Hematopoietic multipotent progenitor cell treated with erythropoietin and hydrocortisone succinate and interleukin-3 and kit ligand, for 6 days (in vitro differentiated cells): Measurements from ENCODE around the gene ACLY.
A peak's percentile ranks its signal among the peaks of the same experiment; 100 is the strongest.

Experiments used
- DNase-seq: peaks from one replicate; pipeline ENCODE4 v3.0.0-alpha.2; 2015

Gene ACLY

DNA sequence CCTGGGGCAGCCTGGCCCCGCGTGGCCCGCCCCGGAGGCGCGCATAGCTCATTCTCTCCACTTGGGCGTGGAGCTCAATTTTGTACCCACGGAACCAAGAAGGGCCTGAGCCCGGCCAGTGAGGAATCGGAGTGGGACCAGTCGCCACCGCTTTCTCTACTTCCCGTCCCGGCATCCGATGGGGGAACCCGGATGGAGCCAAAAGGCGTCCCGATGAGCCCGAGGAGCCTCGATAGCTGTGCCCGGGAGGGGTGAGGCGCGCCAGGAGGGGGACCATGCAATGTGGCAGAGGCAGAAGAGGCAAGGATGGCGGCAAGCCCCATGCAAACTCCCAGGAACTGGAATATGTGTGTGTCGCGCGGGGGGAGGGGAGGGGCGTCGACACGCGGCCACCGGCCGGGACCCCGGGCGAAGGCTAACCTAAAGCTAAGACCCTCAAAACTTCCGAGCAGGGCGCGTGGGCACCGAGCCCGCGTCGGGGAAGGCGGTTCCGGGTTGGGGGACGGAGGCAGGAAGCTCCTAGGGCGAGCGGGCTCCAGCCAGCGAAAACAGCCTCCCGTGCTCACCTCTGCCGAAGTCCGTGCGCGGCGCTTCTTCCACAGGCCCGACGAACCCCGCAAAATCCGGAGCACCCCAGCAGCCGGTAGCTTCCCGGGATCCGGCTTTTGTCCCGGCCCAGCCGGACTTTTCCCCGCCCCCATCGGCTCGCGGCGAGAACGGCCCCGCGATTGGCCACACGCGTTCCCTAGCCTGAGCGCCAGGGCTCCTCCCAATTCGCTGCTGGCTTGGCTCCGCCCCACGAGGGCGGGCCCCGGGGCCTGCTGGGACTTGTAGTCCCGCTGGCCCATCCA, at the start of gene ACLY:
Gene ACLY, minus strand, starts transcription at position 638 of the 851 bp plus-strand sequence. CDS start 5,078 bp downstream, outside the sequence.
- peak; percentile 98 for DNase-seq

DNA sequence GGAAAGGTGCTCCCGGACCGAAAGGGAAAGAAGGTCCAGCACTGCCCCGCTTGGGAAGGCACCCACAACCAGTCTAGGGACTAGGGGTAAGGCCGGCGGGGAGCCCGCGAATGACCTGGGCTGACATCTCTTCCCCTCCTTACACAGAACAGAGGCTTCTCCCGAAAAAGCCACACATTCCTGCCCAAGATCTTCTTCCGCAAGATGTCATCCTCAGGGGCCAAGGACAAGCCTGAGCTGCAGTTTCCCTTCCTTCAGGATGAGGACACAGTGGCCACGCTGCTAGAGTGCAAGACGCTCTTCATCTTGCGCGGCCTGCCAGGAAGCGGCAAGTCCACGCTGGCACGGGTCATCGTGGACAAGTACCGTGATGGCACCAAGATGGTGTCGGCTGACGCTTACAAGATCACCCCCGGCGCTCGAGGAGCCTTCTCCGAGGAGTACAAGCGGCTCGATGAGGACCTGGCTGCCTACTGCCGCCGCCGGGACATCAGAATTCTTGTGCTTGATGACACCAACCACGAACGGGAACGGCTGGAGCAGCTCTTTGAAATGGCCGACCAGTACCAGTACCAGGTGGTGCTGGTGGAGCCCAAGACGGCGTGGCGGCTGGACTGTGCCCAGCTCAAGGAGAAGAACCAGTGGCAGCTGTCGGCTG, 49.3 kb upstream of the ACLY start:
- no peak for DNase-seq

DNA sequence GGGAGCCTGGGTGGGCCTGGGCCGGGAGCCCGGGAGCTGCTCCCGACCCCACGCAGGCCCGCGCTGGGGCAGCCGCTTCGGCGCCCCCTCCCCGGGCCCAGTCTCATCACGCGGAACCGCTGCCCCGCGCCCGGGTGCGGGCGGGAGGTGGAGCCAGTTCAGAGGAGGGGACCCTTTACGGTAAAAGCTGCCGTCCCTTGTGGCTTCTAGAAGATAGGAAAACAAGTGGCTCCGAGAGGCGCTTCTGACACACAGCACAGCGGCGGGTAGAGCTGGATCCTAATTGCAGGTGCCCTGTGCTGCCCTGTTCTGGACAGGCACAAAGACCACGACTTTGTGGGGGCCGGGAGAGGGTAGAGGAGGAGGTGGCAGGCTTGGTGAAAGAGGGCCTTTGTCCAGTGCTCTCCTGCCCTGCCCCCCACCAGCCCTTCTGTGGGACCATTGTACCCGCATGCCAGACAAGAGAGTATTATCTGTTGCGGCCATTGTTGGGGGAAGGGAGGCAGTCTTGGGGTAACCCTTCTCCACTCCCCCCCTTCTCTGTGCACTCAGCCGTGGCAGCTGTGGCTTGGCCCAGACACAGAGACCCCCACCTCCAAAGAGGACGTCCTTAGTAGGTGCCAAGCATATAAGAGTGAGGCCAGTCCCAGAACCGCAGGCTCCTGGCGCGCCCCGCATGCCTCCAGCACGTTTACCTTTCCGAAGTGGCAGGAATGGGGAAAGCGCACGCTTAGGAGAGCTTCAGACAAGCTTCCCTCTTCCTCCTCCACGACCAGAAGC, 48.6 kb upstream of the ACLY start:
- DNase-seq = peak; percentile 67

DNA sequence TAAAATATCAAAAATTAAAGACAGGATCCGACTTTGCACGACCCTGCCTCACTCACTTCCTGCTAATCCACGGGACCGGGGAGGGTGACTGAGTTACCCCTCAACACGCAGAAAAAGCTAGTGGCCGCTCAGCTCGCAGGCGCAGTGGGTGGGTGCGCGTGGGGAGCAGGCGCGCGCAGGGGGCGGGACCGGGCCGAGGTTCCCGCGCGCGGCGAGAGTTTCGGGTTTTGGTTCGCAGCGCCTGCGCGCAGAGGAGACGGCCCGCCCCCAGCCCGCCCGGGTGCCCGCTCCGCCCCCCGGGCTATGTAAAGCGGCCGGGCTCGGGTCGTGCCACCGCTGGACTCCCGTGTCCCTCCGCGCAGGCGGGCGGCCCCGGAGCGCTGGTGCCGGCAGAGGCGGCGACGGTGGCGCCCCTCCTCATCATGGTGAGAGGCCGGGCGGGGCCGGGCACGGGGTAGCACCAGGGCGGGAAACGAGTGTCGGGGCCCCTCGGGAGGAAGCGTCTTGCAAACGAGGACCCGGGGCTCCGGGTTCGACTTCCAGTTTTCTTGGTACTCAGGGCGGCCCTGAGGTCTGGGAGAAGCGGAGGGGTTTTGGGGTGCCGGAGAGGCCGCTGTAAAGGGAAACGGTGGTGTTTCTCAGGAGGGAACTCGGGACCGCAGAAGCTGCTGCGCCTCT, 47.9 kb upstream of the ACLY start, which contains the start of gene CNP:
Gene CNP, plus strand, starts transcription at position 333 of the 678 bp plus-strand sequence. Its CDS starts 90 bp downstream, at position 423.
- DNase-seq = peak; percentile 95

DNA sequence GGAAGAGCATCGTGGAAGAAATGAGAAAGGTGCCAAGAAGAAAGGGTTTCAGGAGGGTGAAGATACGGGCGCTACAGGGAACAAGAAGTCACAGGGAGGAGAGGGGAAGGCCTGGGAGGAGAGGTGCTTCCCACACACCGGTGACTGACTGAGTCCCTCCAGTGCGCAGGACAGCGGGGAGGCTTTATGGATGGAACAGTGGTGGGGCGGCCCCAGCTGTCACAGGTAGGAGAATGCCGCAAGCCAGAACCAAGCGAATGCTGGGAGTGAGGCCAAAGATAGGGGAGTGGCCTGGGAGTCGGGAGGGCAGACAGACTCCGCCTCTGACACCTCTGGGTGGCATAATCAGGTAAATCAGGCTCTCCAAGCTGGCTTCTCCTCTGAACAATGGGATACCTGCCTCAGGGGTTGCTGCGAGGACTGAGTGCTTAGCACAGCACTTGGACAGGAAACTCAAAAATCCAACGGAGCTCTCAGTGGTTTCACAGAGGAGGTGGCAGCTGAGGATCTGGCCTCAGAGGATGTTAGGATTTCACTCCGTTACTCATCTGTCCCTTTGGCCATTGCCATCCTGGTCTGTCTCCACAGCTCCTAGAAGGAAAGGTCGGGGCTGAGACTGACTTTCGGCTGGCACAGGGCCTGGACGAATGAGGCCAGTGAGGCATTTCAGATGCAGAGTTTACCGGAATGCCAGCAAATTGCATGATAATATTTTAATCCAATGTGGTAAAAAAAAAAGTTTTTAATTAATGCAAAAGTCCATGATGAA, 47.1 kb upstream of the ACLY start:
- DNase-seq = peak; percentile 83

DNA sequence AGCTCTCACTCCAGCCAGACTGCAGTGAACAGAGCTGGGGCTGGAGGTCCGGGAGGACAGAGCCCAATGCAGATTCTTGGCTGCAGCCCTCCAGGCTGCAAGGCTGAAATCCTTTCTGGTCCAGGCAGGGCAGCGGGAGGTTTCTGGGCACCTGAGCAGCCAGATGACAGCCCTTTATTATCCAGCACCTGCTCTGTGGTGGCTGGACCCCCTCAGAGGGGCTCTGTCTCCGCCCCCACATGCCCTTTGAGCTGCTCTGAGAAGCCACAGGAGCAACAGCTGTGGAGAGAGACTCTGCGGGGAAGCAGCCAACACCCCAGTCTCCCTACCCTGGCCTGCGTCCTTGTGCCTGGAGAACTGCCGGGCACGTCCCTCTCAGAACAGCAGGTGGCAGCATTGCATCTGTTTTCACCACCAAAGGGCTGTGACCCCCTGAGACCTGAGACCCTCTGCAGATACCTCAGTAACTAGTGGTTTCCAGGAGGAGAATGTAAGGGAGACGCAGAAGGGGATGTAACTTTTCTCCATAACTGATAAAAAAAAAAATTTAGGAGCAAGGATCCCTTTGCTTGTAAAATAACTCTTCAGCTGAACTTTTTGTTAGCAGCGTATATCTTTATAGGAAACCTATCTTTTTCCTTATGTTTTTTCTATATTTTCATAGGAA, 44.1 kb upstream of the ACLY start:
- peak; percentile 89 for DNase-seq

DNA sequence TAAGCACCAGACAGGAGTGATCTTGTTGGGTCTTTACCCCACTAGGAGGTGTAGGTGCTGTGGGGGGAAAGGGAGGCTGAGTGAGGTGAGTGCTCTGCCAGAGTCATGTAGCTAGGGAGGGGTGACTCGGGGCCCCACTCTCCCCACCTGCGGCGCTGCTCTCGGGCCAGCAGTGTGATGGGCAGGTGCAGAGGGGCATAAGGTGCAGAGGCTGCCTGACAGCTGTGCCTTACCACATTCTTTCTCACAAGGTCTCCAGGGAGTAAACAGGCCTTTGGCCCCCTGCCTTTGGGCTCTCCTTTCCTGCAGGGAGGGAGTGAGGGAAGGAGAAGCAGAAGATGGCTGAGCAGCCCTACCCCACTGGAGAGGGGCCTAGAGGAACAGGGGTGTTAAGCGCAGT, 43.4 kb upstream of the ACLY start:
- DNase-seq = no peak

DNA sequence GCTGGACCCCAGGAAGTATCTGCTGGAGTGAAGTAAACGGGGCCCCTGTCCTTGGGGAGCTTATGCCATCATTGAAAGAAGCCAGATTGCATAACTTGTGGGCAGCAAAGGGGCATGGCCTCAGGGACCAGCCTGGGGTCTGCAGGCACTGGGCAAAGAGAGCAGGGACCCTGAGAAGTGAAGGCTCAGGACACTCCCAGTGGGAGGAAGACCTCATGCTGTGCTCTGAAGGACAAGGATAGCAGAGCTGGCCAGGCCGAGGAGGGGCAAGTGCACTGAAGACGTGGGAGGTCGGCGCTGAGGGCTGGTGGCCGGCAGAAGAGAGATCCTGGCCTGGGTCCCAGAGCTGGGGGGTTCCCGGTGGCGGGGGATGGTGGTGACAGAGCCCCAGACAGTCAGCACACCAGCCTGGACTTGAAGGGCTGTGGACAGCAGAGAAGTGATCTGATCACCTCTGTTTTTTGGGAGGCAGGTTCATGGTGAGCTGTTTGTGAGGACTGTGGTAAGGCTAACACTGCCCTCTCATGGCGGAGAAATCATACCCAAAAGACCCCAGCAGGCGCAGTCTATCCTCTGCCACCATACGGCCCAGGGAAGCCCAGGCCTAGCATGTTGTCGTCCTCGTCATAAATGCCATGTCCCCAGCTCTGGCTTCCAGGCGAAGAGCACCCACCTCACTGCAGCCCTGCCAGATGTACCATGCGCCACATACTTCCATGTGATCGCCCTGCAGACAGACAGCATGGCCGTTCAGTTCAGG, 40.8 kb upstream of the ACLY start:
- DNase-seq = peak; percentile 87

DNA sequence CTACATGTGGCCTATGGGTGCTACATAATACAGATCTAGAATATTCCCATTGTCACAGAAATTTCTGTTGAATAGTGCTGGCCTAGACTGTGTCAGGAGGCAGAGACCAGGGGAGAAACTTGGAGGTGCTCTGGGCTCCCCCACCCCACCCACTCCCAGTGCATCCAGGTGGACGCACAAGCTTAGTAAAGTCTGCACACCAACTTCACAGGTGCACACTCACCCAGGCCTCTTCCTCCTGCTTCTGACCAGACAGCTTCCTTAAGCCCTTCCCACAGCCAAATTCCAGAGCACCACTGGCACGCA, 40.2 kb upstream of the ACLY start:
- DNase-seq = no peak

DNA sequence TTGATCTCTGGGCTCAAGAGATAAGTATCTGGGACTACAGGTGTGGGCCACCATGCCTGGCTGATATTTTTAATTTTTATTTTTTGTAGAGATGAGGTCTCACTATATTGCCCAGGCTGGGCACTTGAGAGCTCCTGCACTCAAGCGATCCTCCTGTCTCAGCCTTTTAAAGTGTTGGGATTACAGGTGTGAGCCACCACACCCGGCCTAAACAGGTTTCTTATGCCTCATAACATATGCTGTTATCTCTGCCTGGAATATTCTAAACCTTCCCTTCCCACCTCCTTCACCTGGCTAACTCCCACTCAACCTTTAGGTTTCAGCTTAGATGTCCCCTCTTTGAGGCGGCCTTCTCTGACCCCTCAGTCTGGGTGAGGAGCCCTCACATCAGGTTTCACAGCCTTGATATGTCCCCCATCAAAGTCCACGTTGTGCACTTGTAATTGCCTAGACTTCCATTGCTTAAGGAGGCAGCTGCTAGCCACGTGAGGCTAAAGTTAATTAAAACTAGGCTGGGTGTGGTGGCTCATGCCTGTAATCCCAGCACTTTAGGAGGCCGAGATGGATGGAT, 39.2 kb upstream of the ACLY start:
- DNase-seq = no peak

DNA sequence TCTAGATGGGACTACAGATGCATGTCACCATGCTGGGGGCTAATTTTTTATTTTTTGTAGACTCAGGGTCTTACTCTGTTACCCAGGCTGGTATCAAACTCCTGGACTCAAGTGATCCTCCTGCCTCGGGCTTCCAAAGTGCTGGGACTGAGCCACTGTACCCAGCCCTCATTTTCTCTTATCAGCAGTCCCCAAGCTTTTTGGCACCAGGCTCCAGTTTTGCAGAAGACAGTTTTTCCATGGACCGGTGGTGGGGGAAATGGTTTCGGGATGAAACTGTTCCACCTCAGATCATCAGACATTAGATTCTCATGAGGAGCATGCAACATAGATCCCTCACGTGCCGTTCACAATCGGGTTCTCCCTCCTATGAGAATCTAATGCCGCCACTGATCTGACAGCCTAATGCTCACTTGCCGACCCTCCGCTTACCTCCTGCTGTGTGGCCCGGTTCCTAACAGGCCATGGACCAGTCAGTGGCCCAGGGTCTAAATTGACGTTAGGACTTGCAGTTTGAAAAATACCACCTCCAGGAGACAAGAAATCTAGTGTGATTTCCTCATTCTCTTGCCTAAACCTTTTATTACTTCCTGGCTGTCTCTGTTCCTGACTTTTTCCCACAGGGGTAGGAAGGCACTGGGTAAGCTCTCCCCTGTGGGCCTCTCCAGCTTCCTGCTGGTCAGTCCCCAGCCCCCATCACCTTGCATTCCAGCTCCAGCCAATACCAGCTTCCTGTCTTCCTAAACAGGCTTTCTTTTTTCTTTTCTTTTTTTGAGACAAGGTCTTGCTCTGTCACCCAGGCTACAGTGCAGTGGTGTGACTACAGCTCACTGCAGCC, 38.5 kb upstream of the ACLY start:
- peak; percentile 59 for DNase-seq

DNA sequence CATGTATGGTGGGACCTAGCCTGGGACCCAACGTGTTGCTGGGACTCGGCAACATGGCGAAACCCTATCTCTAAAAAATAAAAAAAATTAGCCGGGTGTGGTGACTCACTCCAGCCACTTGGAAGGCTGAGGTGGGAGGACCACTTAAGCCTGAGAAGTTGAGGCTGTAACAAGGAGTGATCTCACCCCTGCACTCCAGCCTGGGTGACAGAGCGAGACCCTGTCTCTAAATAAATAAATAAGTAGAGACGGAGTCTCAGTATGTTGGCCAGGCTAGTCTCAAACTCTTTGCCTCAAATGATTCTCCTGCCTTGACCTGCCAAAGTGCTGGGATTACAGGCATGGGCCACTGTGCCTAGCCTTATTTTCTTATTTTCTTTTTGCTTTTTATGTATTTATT, 37.8 kb upstream of the ACLY start:
- DNase-seq = peak; percentile 17

DNA sequence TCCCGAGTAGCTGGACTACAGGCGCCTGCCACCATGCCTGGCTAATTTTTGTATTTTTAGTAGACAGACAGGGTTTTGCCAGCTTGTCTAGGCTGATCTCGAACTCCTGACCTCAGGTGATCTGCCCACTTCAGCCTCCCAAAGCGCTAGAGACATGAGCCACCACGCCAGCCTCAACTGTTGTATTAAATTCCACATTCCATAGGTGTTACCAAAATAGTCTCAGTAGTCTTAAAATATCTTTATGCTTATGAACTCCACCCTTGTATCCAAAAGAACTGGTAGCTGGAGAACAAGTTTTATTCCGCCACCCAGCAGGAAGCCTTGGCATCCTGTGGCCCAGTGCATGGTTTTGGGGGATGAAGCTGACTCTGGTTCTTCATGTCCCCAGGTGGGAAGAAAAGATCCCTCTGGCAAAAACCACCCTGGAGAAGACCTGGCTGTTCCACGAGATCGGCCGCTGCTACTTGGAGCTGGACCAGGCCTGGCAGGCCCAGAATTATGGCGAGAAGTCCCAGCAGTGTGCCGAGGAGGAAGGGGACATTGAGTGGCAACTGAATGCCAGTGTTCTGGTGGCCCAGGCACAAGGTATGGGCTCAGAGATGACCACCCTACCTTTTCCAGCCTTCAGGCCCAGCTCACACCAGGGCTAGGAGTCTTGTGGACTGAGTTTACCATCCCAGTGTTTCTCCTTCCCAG, 30.2 kb upstream of the ACLY start:
- no peak for DNase-seq

DNA sequence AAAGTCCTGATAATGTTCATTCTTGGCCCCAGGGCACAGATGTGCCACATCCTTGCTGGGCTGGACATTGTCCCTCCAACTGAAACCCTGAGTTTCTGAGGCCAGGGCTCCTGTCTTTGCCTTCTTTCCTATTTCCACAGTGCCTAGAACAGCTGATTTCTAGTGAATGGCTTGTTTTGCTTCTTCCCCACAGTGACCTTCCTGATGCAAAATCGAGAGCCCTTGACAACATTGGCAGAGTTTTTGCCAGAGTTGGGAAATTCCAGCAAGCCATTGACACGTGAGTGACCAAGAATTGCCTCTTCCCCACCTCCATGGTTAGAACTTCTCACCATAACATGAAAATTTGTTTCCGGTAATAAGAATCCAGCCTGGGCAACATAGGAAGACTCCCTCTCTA, 26.2 kb upstream of the ACLY start:
- peak; percentile 2 for DNase-seq

DNA sequence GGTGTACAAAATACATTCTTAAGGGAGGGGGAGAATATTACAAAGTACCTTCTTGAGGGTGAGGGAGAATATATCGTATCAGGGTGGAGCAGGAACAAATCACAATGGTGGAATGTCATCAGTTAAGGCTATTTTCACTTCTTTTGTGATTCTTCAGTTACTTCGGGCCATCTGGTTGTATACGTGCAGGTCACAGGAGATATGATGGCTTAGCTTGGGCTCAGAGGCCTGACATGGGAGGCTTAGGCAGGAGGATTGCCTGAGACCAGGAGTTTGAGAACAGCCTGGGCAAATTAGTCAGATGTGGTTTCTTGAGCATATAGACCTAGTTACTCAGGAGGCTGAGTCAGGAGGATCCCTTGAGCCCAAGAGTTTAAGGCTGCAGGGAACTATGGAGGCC, 24.7 kb upstream of the ACLY start:
- DNase-seq = peak; percentile 2

DNA sequence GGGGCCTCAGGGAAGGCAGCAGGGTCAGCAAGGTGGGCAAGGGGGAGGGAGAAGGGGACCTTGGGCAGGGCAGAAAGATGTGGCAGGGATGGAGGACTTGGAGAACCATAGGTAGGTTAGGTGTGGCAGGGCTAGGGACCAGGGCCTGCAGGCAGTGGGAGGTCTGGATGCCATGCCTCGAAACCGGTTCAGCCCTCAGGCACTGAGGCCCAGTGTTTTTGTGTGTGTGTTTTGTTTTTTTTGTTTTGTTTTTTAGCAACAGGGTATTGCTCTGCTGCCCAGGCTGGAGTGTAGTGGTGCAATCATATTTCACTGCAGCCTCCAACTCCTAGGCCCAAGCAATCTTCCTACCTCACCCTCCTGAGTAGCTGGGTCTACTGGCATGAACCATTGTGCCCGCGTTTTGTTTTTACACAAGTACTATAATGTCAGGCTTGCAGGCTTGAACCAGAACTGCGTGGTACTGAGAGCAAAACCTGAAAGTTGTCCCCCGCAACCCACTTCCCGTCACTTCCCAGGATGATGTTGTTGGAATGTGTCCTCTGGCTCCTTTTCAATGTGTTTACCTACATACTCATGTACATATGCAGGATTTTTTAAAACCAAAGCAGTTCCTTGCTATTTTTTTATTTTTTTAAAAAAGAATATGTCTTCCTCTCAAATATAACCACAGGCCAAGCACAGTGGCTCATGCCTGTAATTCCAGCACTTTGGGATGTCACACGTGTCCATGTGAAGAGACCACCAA, 24.0 kb upstream of the ACLY start:
- no peak for DNase-seq

DNA sequence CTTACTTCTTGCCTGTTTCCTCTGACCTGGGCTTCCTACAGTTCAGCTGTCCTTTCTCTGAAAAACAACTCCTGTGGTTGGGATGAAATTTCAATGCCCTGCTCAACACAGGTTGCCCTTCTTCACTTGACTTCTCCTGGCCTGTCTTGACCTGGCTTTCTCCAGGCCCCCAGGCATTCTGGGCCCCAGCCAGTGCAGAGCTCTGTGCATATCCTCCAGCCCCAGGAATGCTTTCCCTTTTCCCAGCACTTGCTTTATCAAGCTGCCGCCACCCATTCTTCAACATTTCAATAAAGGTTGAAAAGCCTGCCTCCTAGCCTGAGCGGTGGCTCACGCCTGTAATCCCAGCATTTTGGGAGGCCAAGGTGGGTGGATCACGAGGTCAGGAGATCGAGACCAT, 22.4 kb upstream of the ACLY start:
- no peak for DNase-seq

DNA sequence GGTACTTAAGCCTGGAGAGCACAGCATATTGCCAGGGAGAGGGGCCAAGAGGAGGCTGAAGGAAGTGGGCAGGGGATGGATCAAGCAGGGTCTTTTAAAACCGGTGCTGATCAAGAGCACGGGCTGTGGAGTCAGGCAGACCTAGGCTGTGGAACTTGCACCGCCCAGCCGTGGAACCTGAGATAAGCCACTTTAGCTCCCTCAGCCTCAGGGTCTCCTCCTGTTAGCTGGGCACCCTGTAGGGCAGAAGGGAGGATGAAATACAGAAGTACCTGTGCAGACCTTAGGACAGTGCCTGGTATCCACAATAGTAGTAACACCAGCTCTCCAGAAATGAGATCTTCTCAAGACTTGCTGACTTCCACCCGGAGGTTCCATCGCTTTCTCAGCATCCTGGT, 20.9 kb upstream of the ACLY start:
- peak; percentile 39 for DNase-seq
